ENCODE results near the gene SMG1. TPM values are rescaled to one million over a fixed set of nuclear protein-coding genes. Genes with fewer than 3 reads are reported as not detected.

SMG1 gene
- total RNA-seq, 1 experiment from 2014 or later = 125 TPM

DNA sequence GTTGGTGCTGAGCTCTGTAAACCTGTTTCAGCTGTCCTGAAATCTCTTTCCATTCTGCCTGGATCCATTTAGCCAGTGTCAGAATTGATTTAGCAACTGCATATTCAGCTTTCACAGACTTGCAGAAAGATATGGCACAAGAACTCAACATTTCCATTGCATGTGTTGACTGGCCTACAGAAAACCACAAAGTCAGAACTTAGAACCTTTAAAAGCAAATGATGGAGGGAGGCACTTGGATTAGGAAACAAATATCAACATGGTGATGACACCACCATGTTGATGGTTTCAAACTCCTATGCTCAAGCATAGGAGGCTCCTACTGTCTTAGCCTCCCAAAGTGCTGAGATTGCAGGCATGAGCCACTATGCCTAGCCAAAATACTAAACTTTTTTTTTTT, 72.5 kb downstream of the SMG1 start:
- Histone ChIP-seq H3K9me2 (ENCODE audit: insufficient read depth) (no peaks in the 10 kb centered on the region), H3K4me1 (replicated peaks; ENCODE audit: insufficient read depth) (no peaks in the 10 kb centered on the region), H3K27me3 (ENCODE audit: insufficient read depth, low read depth) (no peaks in the 10 kb centered on the region), H3F3A (ENCODE audit: insufficient read depth, low read depth) (peaks cover 26% of the 10 kb centered on the region; the same call in 1 of the 2 replicates), H4K20me1 (ENCODE audit: insufficient read depth) (peaks cover 2% of the 10 kb centered on the region; the same call in 1 of the 2 replicates), H3K9me3 (ENCODE audit: insufficient read depth, low read depth) (no peaks in the 10 kb centered on the region), H3K4me3 (no peak overlapping the region), H2AFZ (no peak overlapping the region), H3K4me2 (no peak overlapping the region), H3K79me2 (ENCODE audit: low read depth) (no peaks in the 10 kb centered on the region), H3K27ac (no peak overlapping the region), H3K36me3 (ENCODE audit: low read depth) (peaks cover 32% of the 10 kb centered on the region)
- ChIA-PET CTCF (no interaction called here), POLR2A (ENCODE audit: unreplicated experiment) (interaction anchor here (0.6 kb wide), 1 partner anchor 722 kb away, joined by 3 read pairs; no protein-coding TSS in a partner anchor)
- no peak for DNase-seq
- TF ChIP-seq, protein P1, sequence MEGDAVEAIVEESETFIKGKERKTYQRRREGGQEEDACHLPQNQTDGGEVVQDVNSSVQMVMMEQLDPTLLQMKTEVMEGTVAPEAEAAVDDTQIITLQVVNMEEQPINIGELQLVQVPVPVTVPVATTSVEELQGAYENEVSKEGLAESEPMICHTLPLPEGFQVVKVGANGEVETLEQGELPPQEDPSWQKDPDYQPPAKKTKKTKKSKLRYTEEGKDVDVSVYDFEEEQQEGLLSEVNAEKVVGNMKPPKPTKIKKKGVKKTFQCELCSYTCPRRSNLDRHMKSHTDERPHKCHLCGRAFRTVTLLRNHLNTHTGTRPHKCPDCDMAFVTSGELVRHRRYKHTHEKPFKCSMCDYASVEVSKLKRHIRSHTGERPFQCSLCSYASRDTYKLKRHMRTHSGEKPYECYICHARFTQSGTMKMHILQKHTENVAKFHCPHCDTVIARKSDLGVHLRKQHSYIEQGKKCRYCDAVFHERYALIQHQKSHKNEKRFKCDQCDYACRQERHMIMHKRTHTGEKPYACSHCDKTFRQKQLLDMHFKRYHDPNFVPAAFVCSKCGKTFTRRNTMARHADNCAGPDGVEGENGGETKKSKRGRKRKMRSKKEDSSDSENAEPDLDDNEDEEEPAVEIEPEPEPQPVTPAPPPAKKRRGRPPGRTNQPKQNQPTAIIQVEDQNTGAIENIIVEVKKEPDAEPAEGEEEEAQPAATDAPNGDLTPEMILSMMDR (conservative IDR thresholded peaks at IDR 0.05) = no peak
- TF ChIP-seq EZH2 (IDR thresholded peaks at IDR 0.05; ENCODE audit: low read depth) = no peak
- BruUV-seq (replicated peaks) = no TSS peak
- intact Hi-C loops (cut with micrococcal nuclease; ENCODE audit: unreplicated experiment) = no loop called here

DNA sequence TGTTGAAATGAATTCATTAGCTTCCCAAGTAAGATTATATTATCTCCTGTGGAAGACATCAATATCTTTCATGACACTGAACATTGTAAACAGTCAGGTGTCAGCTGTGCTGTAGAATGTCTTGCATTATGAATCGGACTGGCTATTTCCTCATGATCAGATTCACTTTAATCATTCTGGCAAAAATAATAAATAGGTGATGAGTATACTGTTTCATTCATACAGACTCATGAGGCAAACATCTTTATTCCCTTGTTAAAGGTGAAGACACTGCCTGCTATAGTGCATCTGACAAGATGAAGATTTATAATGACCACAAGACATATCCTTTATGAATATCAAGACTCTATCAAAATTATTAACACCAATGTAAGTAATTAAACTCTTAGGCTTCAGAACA, 73.6 kb downstream of the SMG1 start:
- H3K27ac ChIP-seq = no peak overlapping the region
- DNase-seq = no peak
- no peaks in the 10 kb centered on the region for H3K9me3 ChIP-seq (ENCODE audit: insufficient read depth, low read depth)
- no TSS peak for BruUV-seq (replicated peaks)
- POLR2A ChIA-PET (ENCODE audit: unreplicated experiment) = no interaction called here
- no peak overlapping the region for H2AFZ ChIP-seq
- H3K4me2 ChIP-seq = no peak overlapping the region
- H3K4me3 ChIP-seq = no peak overlapping the region
- intact Hi-C loops (cut with micrococcal nuclease; ENCODE audit: unreplicated experiment) = no loop called here
- CTCF ChIA-PET = no interaction called here
- H3K9me2 ChIP-seq (ENCODE audit: insufficient read depth) = no peaks in the 10 kb centered on the region
- peaks cover 32% of the 10 kb centered on the region for H3F3A ChIP-seq (ENCODE audit: insufficient read depth, low read depth)
- TF ChIP-seq, protein P1 (conservative IDR thresholded peaks at IDR 0.05) = no peak
- no peak for TF ChIP-seq EZH2 (IDR thresholded peaks at IDR 0.05; ENCODE audit: low read depth)
- H3K27me3 ChIP-seq (ENCODE audit: insufficient read depth, low read depth) = no peaks in the 10 kb centered on the region
- H3K79me2 ChIP-seq (ENCODE audit: low read depth) = no peaks in the 10 kb centered on the region
- peaks cover 2% of the 10 kb centered on the region; the same call in 1 of the 2 replicates for H4K20me1 ChIP-seq (ENCODE audit: insufficient read depth)
- no peaks in the 10 kb centered on the region for H3K4me1 ChIP-seq (replicated peaks; ENCODE audit: insufficient read depth)
- H3K36me3 ChIP-seq (ENCODE audit: low read depth) = peaks cover 36% of the 10 kb centered on the region

DNA sequence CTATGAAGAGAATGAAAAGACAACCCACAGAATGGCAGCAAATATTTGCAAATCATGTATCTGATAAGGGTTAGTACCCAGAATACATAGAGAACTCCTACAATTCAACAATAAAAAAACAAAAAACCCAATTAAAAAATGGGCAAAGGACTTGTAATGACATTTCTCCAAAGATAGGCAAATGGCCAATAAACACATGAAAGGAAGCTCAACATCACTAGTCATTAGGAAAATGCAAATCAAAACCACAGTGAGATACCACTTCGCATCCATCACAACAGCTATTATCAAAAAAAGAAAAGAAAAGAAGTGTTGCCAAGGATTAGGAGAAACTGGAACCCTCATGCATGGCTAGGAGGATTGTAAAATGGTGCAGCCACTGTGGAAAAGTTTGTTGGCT, 79.8 kb downstream of the SMG1 start:
- H3K27me3 ChIP-seq (ENCODE audit: insufficient read depth, low read depth) = no peaks in the 10 kb centered on the region

More for the DNA sequence above, 79.8 kb downstream of the SMG1 start:
- H3K27ac ChIP-seq = no peak overlapping the region
- no peak overlapping the region for H2AFZ ChIP-seq
- no peaks in the 10 kb centered on the region; the same call in 1 of the 2 replicates for H3K79me2 ChIP-seq (ENCODE audit: low read depth)
- H3K36me3 ChIP-seq (ENCODE audit: low read depth) = peaks cover 35% of the 10 kb centered on the region
- no peak overlapping the region for H3K4me3 ChIP-seq
- DNase-seq = no peak
- intact Hi-C loops (cut with micrococcal nuclease; ENCODE audit: unreplicated experiment) = no loop called here
- H4K20me1 ChIP-seq (ENCODE audit: insufficient read depth) = no peaks in the 10 kb centered on the region
- TF ChIP-seq, protein P1 (conservative IDR thresholded peaks at IDR 0.05) = no peak
- TF ChIP-seq EZH2 (IDR thresholded peaks at IDR 0.05; ENCODE audit: low read depth) = no peak
- H3K9me3 ChIP-seq (ENCODE audit: insufficient read depth, low read depth) = no peaks in the 10 kb centered on the region
- H3K4me2 ChIP-seq = no peak overlapping the region
- no TSS peak for BruUV-seq (replicated peaks)
- H3F3A ChIP-seq (ENCODE audit: insufficient read depth, low read depth) = peaks cover 33% of the 10 kb centered on the region
- no peaks in the 10 kb centered on the region for H3K9me2 ChIP-seq (ENCODE audit: insufficient read depth)
- H3K4me1 ChIP-seq (replicated peaks; ENCODE audit: insufficient read depth) = no peaks in the 10 kb centered on the region
- POLR2A ChIA-PET (ENCODE audit: unreplicated experiment) = no interaction called here
- CTCF ChIA-PET = no interaction called here

Data from PC-9 (cell line).